Measurements from ENCODE around the gene GTF3C5.

Gene GTF3C5

GRCh38 chr9:133029994-133030316, 842 bp upstream of the GTF3C5 start:
- Histone ChIP-seq H3K9me2 (replicated peaks; ENCODE audit: low read depth, low read length) (no peaks in the 10 kb centered on the region), H3K27me3 (ENCODE audit: insufficient read depth, low read length, poor library complexity, severe bottlenecking) (no peaks in the 10 kb centered on the region), H3K79me2 (ENCODE audit: insufficient read depth, low read length) (peaks cover 65% of the 10 kb centered on the region), H3K9ac (ENCODE audit: low read depth, low read length, poor library complexity, severe bottlenecking) (peak overlapping the region; percentile 92), H2AFZ (ENCODE audit: low read length) (0 out of 2 replicates have a peak overlapping the region, but pooled peaks have one; percentile 29), H3F3A (ENCODE audit: low read depth) (no peaks in the 10 kb centered on the region), H4K20me1 (ENCODE audit: insufficient read depth, low read length, poor library complexity, severe bottlenecking) (peaks cover 34% of the 10 kb centered on the region), H3K36me3 (ENCODE audit: insufficient read depth, low read length) (no peaks in the 10 kb centered on the region), H3K4me3 (ENCODE audit: low read length, poor library complexity, severe bottlenecking) (peak overlapping the region; percentile 100), H3K9me3 (ENCODE audit: insufficient read depth, low read depth, low read length) (no peaks in the 10 kb centered on the region), H3K4me2 (ENCODE audit: low read depth, low read length, poor library complexity, severe bottlenecking) (peak overlapping the region; percentile 84), H3K4me1 (ENCODE audit: insufficient read depth, low read length, poor library complexity, severe bottlenecking) (peaks cover 44% of the 10 kb centered on the region)
- TF ChIP-seq EZH2phosphoT487 (IDR thresholded peaks at IDR 0.05; ENCODE audit: borderline replicate concordance) (no peak), CTCF (conservative IDR thresholded peaks at IDR 0.05; ENCODE audit: low read length) (no peak)

- H3K4me3 ChIP-seq (ENCODE audit: low read length, poor library complexity, severe bottlenecking): peak overlapping the region; percentile 100
- H3K36me3 ChIP-seq (ENCODE audit: insufficient read depth, low read length): no peaks in the 10 kb centered on the region
- H3K27me3 ChIP-seq (ENCODE audit: insufficient read depth, low read length, poor library complexity, severe bottlenecking): no peaks in the 10 kb centered on the region
- H3K4me2 ChIP-seq (ENCODE audit: low read depth, low read length, poor library complexity, severe bottlenecking): peak overlapping the region; percentile 98
- peaks cover 34% of the 10 kb centered on the region for H4K20me1 ChIP-seq (ENCODE audit: insufficient read depth, low read length, poor library complexity, severe bottlenecking)
- no peaks in the 10 kb centered on the region for H3K9me2 ChIP-seq (replicated peaks; ENCODE audit: low read depth, low read length)
- H3K4me1 ChIP-seq (ENCODE audit: insufficient read depth, low read length, poor library complexity, severe bottlenecking): peaks cover 49% of the 10 kb centered on the region
- TF ChIP-seq EZH2phosphoT487 (IDR thresholded peaks at IDR 0.05; ENCODE audit: borderline replicate concordance): no peak
- no peak for TF ChIP-seq CTCF (conservative IDR thresholded peaks at IDR 0.05; ENCODE audit: low read length)
- H2AFZ ChIP-seq (ENCODE audit: low read length): peak overlapping the region; percentile 91
- no peaks in the 10 kb centered on the region for H3F3A ChIP-seq (ENCODE audit: low read depth)
- peaks cover 76% of the 10 kb centered on the region for H3K79me2 ChIP-seq (ENCODE audit: insufficient read depth, low read length)
- H3K9me3 ChIP-seq (ENCODE audit: insufficient read depth, low read depth, low read length): no peaks in the 10 kb centered on the region
- H3K9ac ChIP-seq (ENCODE audit: low read depth, low read length, poor library complexity, severe bottlenecking): peak overlapping the region; percentile 92
These were observed 279 bp downstream of the GTF3C5 start for GRCh38 chr9:133031130-133031422.

DNA sequence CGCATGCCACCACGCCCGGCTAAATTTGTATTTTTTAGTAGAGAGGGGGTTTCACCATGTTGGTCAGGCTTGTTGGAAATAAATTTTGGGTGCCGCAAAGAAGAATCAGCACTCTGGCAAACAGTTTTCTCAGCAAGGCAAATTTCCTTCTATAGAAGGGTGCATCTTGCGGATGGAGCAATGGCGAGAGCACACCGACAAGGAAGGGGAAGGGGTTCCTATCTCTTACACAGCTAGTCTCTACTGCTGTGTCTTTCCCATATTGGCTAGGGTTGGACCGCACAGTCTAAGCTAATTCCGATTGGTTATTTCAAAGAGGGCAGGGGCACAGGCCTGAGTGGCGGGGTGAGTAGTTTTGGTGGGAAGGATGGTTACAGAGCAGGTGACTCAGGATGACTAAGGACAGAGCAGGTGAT, 707 bp downstream of the GTF3C5 start:
- Histone ChIP-seq H2AFZ (ENCODE audit: low read length) (no peak overlapping the region), H3K9me2 (replicated peaks; ENCODE audit: low read depth, low read length) (no peaks in the 10 kb centered on the region), H3K4me1 (ENCODE audit: insufficient read depth, low read length, poor library complexity, severe bottlenecking) (peaks cover 49% of the 10 kb centered on the region), H4K20me1 (ENCODE audit: insufficient read depth, low read length, poor library complexity, severe bottlenecking) (peaks cover 34% of the 10 kb centered on the region), H3K27me3 (ENCODE audit: insufficient read depth, low read length, poor library complexity, severe bottlenecking) (no peaks in the 10 kb centered on the region), H3K79me2 (ENCODE audit: insufficient read depth, low read length) (peaks cover 81% of the 10 kb centered on the region), H3K4me3 (ENCODE audit: low read length, poor library complexity, severe bottlenecking) (peak overlapping the region; percentile 100), H3K9me3 (ENCODE audit: insufficient read depth, low read depth, low read length) (no peaks in the 10 kb centered on the region), H3F3A (ENCODE audit: low read depth) (no peaks in the 10 kb centered on the region), H3K9ac (ENCODE audit: low read depth, low read length, poor library complexity, severe bottlenecking) (peak overlapping the region; percentile 92), H3K4me2 (ENCODE audit: low read depth, low read length, poor library complexity, severe bottlenecking) (peak overlapping the region; percentile 98), H3K36me3 (ENCODE audit: insufficient read depth, low read length) (no peaks in the 10 kb centered on the region)
- no peak for TF ChIP-seq EZH2phosphoT487 (IDR thresholded peaks at IDR 0.05; ENCODE audit: borderline replicate concordance)
- no peak for TF ChIP-seq CTCF (conservative IDR thresholded peaks at IDR 0.05; ENCODE audit: low read length)

All from Loucy (cell line).